Stimulated activated memory B cell treated with anti-CD40 and anti-IgM and Interleukin-4, amounts not matched to agents 10 μg/mL and 1 μg/mL and 100 μg/mL, for 72 hours (primary cell): ENCODE results near the gene NCR2.
A peak's percentile ranks its signal among the peaks of the same experiment; 100 is the strongest.
"Not testable (repeated sequence)": the region's sequence is repeated elsewhere in the genome, so short reads cannot be mapped to it uniquely, and the experiment has no call there.

Source experiments
- ATAC-seq: fragments of 150-1000 bp; cut with Tn5 transposase; 2 replicates; pipeline ENCODE4 v1.10.0; 2021
- H3K27ac Mint-ChIP-seq: one replicate; pipeline ENCODE4 v1.8.0; 2022; ENCODE audit warnings: mild to moderate bottlenecking, mixed read lengths
- H3K27me3 Mint-ChIP-seq: one replicate; pipeline ENCODE4 v1.8.0; 2022; ENCODE audit warnings: mixed read lengths
- H3K36me3 Mint-ChIP-seq: one replicate; pipeline ENCODE4 v1.8.0; 2022; ENCODE audit warnings: mixed read lengths
- H3K4me1 Mint-ChIP-seq: one replicate; pipeline ENCODE4 v1.8.0; 2022; ENCODE audit warnings: mixed read lengths
- H3K4me3 Mint-ChIP-seq: one replicate; pipeline ENCODE4 v1.8.0; 2022; ENCODE audit warnings: mild to moderate bottlenecking, moderate library complexity, mixed read lengths
- H3K9me3 Mint-ChIP-seq: one replicate; pipeline ENCODE4 v1.8.0; 2022; ENCODE audit warnings: mixed read lengths

The NCR2 gene, protein sequence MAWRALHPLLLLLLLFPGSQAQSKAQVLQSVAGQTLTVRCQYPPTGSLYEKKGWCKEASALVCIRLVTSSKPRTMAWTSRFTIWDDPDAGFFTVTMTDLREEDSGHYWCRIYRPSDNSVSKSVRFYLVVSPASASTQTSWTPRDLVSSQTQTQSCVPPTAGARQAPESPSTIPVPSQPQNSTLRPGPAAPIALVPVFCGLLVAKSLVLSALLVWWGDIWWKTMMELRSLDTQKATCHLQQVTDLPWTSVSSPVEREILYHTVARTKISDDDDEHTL

DNA sequence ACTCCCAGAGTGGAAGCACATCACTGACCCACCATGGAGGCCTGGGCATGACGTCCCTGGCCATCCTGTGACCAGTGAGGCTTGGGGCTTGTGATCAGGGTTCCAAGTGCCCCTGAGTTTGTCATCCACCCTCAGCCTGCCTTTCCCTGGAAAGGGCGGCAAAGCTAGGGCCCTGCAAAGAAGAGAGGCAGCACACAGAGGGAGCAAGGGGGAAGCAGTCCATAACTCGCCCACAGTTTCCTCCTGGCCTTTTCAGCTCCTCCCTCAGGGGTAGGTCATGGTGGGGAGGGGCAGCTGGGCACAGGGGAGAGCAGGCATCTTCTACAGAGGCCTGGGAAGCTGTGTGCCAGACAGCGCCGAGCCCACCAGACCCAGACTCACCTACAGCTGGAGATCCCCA lies at the start of gene NCR2:
TSS of gene NCR2 (plus strand) at position 313 of the 400 bp plus-strand sequence. CDS start 269 bp downstream, outside the sequence.
- Mint-ChIP-seq H3K36me3 (no peaks in the 10 kb centered on the region), H3K4me1 (peaks cover 43% of the 10 kb centered on the region), H3K27me3 (no peaks in the 10 kb centered on the region), H3K27ac (peak within 1 kb of the TSS; percentile 78), H3K4me3 (peak within 1 kb of the TSS; percentile 22), H3K9me3 (no peaks in the 10 kb centered on the region)
- no peak for ATAC-seq

DNA sequence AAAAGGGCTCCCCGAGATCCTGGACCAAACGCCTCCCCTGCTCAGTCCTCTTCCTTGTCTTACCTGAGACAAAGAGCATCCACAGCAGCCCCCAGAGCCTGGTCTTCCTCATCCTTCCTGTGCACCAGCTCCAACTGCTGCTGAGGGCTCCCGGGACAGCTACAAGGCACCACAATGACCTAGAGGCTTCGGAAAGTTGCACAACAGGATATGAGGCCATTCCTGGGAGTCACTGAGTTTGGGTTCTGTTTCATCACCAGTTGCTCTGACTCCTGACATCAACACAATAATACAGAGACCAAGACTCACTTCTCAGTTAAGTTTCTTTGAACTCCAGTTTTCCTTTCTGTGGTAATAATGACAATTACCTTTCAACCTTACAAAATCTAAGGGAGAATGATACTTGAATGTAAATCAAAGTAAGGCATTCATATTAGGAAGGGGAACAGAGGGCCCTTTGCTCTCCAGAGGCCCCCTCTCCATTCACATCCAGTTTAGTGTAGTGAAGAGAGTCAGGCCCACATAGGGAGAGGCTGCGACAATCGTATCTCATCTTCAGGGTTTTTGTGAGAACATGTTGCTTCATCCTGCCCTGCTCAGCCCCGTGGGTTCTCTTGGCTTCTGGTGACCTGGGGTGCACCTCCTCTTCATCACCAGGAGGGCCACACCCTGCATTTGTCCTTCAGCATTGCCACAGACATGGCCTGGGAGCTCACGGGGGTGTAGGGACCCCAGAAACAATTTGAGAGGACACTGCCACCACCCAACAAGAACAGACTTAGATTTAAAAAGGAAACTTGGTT lies 48.7 kb upstream of the NCR2 start, which contains the start of gene TREM1:
TSS of gene TREM1 (minus strand) at position 139 of the 803 bp plus-strand sequence. CDS start at position 112, 27 bp downstream.
- H3K27ac Mint-ChIP-seq = no peak within 1 kb of the TSS
- H3K27me3 Mint-ChIP-seq = peaks cover 13% of the 10 kb centered on the region
- no peak for ATAC-seq
- no peak within 1 kb of the TSS for H3K4me3 Mint-ChIP-seq
- H3K9me3 Mint-ChIP-seq = no peaks in the 10 kb centered on the region
- H3K36me3 Mint-ChIP-seq = no peaks in the 10 kb centered on the region
- H3K4me1 Mint-ChIP-seq = peaks cover 6% of the 10 kb centered on the region

DNA sequence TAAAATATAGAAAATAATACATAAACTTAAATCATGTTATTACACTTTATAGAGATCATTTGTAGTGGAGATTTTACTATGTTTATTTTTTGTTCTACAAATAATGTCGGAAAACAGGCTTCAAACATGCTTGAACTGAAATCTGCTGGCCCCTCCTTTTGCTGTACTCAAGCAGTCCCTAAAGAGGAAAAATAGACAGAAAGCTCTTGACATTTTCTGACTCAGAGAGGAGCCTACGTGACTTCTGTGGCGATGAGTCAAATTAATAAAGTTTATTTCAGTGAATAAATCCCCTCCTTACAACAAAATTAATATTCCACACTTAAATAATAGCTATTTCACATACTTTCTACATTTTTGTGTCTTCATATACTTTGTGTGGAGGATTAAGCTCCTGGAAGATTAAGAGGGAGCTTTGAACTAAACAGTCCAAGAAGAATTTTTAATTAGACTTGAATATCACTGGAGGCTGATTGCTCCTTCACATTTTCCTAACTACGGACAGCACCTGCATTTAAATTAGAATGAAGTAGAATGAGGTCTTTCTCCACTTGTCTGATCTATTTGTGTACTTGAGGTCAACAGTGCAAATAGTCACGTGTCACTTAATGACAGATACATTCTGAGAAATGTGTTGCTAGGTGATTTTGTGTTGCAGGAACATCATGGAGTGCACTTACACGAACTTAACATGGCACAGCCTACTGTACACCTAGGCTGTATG lies 47.2 kb upstream of the NCR2 start:
- Mint-ChIP-seq H3K27me3 (peaks cover 13% of the 10 kb centered on the region), H3K4me3 (no peak overlapping the region), H3K4me1 (peaks cover 6% of the 10 kb centered on the region), H3K9me3 (no peaks in the 10 kb centered on the region), H3K27ac (no peak overlapping the region), H3K36me3 (no peaks in the 10 kb centered on the region)
- peak; percentile 43 for ATAC-seq

DNA sequence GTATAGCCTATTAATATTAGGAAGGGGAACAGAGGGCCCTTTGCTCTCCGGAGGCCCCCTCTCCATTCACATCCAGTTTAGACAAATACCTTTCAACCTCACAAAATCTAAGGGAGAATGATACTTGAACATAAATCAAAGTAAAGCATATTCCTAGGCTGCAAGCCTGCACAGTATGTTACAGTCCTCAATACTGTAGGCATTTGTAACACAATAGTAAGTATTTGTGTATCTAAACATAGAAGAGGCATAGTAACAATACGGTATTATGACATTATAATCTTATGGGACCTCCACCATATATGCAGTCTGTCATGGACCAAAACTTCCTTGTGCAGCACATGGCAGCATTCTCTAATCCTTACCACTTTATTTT lies 46.7 kb upstream of the NCR2 start:
- Mint-ChIP-seq H3K27me3 (peaks cover 13% of the 10 kb centered on the region), H3K9me3 (no peaks in the 10 kb centered on the region), H3K4me3 (no peak overlapping the region), H3K4me1 (peaks cover 6% of the 10 kb centered on the region), H3K27ac (no peak overlapping the region), H3K36me3 (no peaks in the 10 kb centered on the region)
- no peak for ATAC-seq

DNA sequence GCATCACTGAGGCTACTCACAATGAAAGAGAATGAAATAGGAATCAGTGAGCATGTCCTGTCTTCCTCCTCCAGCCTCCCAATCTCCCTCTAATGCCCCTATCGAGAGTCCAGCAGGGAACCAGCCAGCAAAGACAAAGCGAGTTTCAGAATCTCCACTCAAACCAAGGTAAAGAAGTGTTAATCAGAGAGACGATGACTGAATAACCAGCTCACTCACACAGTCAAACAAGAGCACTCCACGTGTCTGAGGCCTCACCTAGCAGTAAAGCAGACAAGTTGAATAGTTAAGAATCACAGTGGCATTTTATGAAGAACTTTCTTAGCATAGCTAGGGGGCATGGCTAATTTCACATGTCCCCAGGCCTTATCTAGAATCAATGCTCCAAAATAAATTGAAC lies 45.6 kb upstream of the NCR2 start:
- Mint-ChIP-seq H3K36me3 (no peaks in the 10 kb centered on the region), H3K27ac (no peak overlapping the region), H3K4me1 (peaks cover 7% of the 10 kb centered on the region), H3K4me3 (no peak overlapping the region), H3K27me3 (peaks cover 13% of the 10 kb centered on the region), H3K9me3 (no peaks in the 10 kb centered on the region)
- no peak for ATAC-seq

DNA sequence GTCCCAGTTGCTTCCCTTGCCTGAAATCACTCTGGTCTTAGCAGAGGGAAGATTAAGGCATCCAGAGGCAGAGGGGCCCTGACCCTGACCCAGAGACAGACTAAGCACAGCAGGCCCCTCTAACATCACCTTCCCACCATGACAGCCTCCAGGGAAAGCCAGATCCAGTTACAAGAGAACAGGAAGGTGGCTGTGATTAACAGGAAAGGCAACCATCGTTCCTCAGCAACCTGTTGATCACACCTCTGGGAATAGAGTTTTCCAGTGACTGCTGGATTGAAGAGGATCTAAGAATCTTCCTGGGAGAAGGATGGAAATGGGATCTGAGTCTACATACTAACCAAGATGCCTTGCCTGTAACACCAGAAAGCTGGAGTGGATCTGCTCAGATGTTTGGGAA lies 43.7 kb upstream of the NCR2 start:
- no peak for ATAC-seq

DNA sequence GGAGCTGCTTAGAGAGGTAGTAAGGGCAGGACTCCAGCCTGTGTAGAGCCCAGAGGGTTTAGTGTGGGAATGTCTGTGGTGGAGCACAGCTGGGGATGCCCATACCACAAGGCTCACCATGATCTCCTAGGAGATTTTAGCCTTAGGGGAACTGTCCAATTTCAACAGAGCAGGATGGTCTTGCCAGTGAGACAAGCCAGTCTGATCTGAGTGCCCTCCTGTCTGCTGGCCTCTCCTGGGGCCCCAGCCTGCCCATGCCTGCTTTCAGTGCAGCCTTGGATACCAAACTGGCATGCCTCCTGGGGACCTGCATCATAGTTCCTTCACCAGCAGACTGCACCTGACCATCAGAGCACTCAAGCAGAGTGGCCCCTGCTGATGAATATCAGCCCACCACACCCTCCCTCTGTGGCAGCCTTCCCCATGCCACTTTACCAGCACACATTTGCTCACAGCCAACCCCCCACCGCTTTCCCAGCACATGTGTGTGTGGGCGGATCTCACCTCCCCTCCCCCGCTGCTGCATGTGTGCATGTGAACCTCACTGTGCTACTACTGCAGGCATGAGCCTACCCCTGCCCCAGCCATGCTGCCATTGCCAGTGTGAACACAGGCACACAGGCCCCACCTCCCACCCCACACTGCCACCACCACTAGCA lies 41.1 kb upstream of the NCR2 start:
- no peak overlapping the region for H3K27ac Mint-ChIP-seq
- H3K27me3 Mint-ChIP-seq = no peaks in the 10 kb centered on the region
- no peak overlapping the region for H3K4me3 Mint-ChIP-seq
- H3K36me3 Mint-ChIP-seq = peaks cover 12% of the 10 kb centered on the region
- peaks cover 21% of the 10 kb centered on the region for H3K4me1 Mint-ChIP-seq
- peaks cover 14% of the 10 kb centered on the region for H3K9me3 Mint-ChIP-seq
- ATAC-seq = no peak

More for the DNA sequence above, 43.7 kb upstream of the NCR2 start:
- H3K36me3 Mint-ChIP-seq = peaks cover under 1% of the 10 kb centered on the region
- H3K4me1 Mint-ChIP-seq = peaks cover 14% of the 10 kb centered on the region
- H3K9me3 Mint-ChIP-seq = no peaks in the 10 kb centered on the region
- H3K4me3 Mint-ChIP-seq = no peak overlapping the region
- no peak overlapping the region for H3K27ac Mint-ChIP-seq
- H3K27me3 Mint-ChIP-seq = peaks cover 7% of the 10 kb centered on the region

DNA sequence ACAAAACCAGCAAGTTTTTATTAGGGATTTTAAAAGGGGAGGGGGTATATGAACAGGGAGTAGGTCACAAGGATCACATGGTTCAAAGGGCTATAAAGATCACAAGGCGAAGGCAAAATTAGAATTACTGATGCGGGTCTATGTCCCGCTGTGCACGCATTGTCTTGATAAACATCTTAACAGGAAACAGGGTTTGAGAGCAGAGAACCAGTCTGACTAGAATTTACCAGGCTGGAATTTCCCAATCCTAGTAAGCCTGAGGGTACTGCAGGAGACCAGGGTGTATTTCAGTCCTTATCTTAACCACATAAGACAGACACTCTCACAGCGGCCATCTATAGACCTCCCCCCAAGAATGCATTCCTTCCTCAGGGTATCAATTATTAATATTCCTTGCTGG lies 38.2 kb upstream of the NCR2 start:
- H3K9me3 Mint-ChIP-seq = peaks cover 15% of the 10 kb centered on the region
- H3K36me3 Mint-ChIP-seq = peaks cover 20% of the 10 kb centered on the region
- not testable (repeated sequence) for H3K27me3 Mint-ChIP-seq, H3K4me3 Mint-ChIP-seq, H3K27ac Mint-ChIP-seq, ATAC-seq
- H3K4me1 Mint-ChIP-seq = peaks cover 35% of the 10 kb centered on the region

DNA sequence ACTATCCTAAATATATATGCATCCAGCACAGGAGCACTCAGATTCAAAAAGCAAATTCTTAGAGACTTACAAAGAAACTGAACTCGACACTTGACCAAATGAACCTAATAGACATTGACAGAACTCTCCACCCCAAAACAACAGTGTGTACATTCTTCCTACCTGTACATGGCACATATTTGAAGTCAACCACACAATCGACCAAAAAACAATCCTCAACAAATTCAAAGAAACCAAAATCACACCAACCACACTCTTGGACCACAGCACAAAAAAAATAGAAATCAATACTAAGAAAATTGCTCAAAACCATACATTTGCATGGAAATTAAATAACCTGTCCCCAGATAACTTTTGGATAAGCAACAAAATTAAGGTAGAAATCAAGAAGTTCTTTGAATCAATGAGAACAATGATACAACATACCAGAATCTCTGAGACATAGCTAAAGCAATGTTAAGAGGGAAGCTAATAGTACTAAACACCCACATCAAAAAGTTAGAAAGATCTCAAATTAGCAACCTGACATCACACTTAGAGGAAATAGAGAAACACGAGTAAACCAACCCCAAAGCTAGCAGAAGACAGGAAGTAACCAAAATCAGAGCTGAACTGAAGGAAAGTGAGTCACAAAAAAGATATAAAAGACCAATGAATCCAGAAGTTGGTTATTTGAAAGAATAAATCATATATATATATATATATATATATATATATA lies 36.5 kb upstream of the NCR2 start:
- Mint-ChIP-seq H3K4me1 (peaks cover 44% of the 10 kb centered on the region), H3K27ac (peak overlapping the region; percentile 61), H3K27me3 (no peaks in the 10 kb centered on the region), H3K4me3 (peak overlapping the region; percentile 3), H3K36me3 (peaks cover 20% of the 10 kb centered on the region), H3K9me3 (peaks cover 21% of the 10 kb centered on the region)
- ATAC-seq = no peak

DNA sequence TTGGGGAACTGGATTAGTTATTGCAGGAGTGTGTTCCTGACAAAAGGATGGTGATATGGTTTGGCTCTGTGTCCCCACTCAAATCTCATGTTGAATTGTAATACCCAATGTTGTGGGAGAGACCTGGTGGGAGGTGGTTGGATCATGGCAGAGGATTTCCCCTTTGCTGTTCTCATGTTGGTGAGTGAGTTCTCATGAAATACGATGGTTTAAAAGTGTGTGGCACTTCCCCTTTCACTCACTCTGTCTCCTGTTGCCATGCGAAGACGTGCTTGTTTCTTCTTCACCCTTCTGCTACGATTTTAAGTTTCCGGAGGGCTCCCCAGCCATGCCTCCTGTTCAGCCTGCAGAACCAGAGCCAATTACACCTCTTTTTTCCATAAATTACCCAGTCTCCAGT lies 32.8 kb upstream of the NCR2 start:
- peaks cover 15% of the 10 kb centered on the region for H3K36me3 Mint-ChIP-seq
- H3K4me1 Mint-ChIP-seq = peaks cover 42% of the 10 kb centered on the region
- H3K9me3 Mint-ChIP-seq = peaks cover 18% of the 10 kb centered on the region
- peak overlapping the region; percentile 59 for H3K27ac Mint-ChIP-seq
- no peak overlapping the region for H3K4me3 Mint-ChIP-seq
- peak; percentile 82 for ATAC-seq
- no peaks in the 10 kb centered on the region for H3K27me3 Mint-ChIP-seq

DNA sequence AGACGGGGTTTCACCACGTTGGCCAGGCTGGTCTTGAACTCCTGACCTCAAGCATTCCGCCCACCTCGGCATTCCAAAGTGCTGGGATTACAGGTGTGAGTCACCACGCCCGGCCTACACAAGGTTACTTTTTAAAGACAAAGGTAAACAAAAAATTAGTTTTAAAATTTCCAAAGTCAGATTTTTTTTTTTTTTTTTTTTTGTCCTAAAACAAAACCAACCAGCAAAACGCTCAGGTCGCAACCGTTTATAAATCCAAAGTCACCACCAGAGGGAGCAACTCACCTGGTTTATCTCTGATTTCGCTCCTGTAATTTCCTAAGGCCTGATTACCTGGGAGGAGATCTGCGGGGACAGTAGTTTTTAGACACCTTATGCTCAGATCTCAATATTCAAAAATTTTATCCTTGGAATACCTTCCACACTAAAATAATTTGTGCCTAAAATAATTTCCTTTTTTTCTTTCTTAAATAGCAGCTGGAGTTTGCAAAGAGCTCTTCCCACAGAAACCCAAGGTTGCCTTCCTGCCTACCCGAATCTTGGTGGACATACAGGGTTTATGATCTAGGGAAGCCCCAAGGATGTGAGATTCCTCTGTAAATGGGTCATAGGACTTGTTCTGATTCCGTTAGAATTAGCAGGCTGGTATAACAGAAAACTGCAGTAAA lies 29.1 kb upstream of the NCR2 start:
- no peak overlapping the region for H3K4me3 Mint-ChIP-seq
- ATAC-seq = no peak
- no peaks in the 10 kb centered on the region for H3K27me3 Mint-ChIP-seq

DNA sequence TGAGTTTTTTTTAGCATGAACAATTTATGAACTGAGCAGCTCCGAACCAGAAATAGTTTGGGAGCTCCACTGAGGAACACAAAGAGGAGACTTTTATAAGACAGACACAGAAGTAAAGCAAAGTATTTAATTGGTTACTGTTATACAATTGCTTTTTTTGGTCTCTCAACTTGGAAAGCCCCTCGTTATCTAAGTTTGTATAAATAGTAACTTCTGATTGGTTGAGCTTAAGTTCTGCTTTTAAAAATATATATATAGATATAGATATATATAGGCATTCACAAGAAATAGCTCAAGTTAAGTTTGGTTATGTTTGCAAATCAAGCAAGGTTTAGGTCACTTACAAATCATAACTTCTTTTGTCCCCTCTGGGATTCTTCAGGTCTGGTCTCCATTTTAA lies 20.2 kb upstream of the NCR2 start:
- no peak for ATAC-seq
- H3K27me3 Mint-ChIP-seq = peaks cover 36% of the 10 kb centered on the region
- H3K4me3 Mint-ChIP-seq = no peak overlapping the region
- no peak overlapping the region for H3K27ac Mint-ChIP-seq
- no peaks in the 10 kb centered on the region for H3K36me3 Mint-ChIP-seq
- H3K9me3 Mint-ChIP-seq = no peaks in the 10 kb centered on the region
- H3K4me1 Mint-ChIP-seq = peaks cover 27% of the 10 kb centered on the region

More for the DNA sequence above, 29.1 kb upstream of the NCR2 start:
- Mint-ChIP-seq H3K4me1 (peaks cover 19% of the 10 kb centered on the region), H3K36me3 (peaks cover 2% of the 10 kb centered on the region), H3K9me3 (peaks cover 8% of the 10 kb centered on the region), H3K27ac (no peak overlapping the region)

DNA sequence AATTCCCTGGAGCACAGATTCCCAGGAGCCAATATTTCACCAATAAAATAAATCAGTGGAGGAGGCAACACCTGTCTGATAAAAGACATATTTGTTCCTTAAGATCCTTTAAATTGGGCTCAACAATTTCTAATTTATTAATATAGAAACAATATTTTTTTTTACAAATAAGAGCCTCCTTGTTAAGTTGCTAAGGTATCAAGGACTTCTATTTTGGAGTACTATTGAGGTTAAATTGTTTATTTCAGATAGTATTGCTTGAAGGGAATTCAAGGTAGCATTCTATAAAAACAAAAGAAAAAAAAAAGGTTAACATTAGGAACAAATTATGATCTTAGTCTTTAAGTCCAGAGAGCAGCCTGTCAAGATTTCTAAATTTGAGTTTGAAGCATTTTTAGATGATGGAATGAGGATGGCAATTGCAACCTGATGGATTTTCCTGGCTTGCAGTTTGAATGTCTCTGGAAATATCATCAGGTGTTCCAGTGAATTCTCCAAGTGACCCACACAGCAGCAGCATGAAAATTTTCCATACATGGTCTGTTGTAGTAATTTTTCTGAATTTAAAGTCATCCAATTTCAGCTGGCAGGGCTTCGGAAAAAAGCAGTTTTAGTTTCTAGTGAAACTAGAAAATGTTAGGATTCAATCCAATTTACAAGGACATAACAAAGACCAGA lies 19.3 kb upstream of the NCR2 start:
- Mint-ChIP-seq H3K4me3 (no peak overlapping the region), H3K27me3 (peaks cover 36% of the 10 kb centered on the region), H3K4me1 (peaks cover 27% of the 10 kb centered on the region), H3K9me3 (no peaks in the 10 kb centered on the region), H3K36me3 (no peaks in the 10 kb centered on the region), H3K27ac (no peak overlapping the region)
- no peak for ATAC-seq
